ENCODE measurements around the gene AMT.

AMT gene, protein sequence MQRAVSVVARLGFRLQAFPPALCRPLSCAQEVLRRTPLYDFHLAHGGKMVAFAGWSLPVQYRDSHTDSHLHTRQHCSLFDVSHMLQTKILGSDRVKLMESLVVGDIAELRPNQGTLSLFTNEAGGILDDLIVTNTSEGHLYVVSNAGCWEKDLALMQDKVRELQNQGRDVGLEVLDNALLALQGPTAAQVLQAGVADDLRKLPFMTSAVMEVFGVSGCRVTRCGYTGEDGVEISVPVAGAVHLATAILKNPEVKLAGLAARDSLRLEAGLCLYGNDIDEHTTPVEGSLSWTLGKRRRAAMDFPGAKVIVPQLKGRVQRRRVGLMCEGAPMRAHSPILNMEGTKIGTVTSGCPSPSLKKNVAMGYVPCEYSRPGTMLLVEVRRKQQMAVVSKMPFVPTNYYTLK

DNA sequence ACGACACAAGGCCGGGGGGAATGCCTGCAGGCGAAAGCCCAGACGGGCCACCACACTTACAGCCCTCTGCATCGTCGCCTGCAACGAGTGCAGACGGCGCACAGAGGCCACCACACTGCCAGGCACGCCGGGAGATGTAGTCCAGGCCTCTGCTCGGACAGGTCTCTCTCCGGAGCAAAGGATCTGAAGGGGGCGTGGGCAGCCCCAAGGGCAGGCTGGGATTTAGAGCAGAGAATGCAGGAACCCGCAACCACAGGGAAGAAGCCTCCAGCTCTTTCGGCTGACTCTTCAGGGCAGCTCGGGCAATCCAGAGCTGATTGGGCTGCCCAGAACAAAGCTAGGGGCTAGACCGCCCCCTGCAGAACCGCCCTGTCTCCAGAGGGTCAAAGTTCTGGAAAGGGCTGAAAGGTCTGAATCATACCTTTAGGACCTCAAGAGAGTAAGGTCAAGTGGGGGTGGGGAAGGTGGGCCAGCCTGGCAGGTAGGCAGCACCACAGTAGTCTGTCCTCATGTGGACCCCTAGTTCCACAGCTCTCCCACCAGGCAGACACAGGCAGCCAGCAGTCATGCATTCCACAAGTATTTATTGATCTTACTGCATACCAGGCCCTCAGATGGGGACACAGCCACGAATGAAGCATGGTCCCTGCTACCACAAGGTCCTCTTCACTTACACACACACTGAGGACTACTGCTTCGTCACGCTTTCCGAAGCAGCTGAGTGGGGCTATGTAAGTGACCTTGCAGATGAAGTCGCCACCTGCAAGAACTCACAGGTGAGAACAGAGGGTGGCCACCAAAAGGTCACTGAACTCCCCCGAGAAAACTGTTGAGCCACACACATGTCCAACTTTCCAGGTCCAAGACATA, at the start of gene AMT:
Gene AMT, minus strand, starts transcription at position 95 of the 870 bp plus-strand sequence. Its CDS starts 23 bp downstream, at position 72.
- H3K4me3 ChIP-seq (ENCODE audit: low read length), result no peak within 1 kb of the TSS
- TF ChIP-seq ZNF274 (IDR thresholded peaks at IDR 0.05; ENCODE audit: low read depth, low read length), result no peak

DNA sequence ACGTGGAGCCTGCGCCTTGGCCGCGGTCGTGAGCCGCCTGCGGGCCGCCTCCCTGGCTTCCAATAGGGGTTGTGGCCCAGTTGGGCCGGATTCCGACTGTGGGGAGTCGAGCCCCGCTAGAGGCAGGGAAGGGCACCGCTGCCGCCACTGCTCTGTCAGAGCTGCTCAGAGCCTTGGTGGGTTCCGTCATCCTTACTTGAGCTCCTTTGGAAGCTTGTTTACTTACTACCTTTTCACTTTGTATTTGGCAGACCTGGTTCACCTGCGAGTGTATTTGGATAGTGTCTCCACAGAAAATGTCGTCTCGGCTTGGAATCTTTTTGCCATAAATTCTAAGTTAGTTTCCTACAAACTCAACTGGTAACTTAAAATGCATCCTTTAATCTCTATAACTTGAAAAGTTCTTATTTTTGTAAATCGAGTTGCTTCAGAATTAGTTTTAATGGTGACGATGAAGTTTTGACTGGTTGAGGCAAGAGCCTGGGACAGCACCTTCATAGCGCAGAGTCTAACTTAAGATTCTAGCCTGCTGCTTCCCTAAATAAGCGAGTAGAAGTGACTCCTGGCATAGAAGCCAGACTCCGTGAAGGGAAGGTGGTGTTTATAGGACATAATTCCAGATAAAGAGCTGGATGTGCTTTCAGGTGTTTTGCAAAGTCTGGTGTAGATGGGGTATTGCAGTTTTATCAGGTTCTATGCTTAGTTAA, 48.6 kb upstream of the AMT start:
- no peak for TF ChIP-seq ZNF274 (IDR thresholded peaks at IDR 0.05; ENCODE audit: low read depth, low read length)
- peak overlapping the region; percentile 93 for H3K4me3 ChIP-seq (ENCODE audit: low read length)

DNA sequence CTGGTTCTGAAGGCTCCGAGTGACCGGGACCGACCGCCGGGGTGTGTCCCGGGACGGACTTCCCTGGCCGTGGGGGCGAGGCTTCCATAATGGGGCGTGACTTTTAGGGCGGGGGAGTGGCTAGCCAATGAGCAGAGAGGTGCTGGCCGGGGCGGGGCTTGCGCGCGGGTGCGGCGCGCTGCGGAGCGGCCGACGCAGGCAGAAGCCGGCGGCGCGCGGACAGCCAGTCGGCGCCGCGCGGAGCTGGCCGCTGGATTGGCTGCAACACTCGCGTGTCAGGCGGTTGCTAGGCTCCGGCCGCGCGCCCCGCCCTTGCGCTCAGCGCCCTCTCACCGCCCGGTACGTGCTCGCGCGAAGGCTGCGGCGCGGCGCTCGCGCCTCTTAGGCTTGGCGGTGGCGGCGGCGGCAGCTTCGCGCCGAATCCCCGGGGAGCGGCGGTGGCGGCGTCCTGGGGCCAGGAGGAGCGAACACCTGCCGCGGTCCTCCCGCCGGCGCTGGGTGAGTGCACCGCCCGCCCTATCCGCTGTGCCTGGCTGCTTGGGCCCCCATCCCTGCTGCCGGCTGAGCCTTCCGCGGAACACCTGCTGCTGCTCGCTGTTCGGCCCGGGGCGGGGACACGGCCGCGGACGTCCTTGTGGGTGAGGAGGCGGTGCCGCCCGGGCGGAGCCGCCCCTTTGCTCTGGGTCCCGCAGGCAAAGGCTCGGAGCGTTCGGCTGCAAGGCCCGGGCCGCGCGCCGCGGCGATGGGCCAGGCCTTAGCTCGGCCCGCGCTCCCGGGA, 47.9 kb upstream of the AMT start, which contains the start of gene DAG1:
Gene DAG1, plus strand, starts transcription at position 332 of the 778 bp plus-strand sequence. CDS start 40,268 bp downstream, outside the sequence.
- TF ChIP-seq ZNF274 (IDR thresholded peaks at IDR 0.05; ENCODE audit: low read depth, low read length), result no peak
- peak within 1 kb of the TSS; percentile 93 for H3K4me3 ChIP-seq (ENCODE audit: low read length)

DNA sequence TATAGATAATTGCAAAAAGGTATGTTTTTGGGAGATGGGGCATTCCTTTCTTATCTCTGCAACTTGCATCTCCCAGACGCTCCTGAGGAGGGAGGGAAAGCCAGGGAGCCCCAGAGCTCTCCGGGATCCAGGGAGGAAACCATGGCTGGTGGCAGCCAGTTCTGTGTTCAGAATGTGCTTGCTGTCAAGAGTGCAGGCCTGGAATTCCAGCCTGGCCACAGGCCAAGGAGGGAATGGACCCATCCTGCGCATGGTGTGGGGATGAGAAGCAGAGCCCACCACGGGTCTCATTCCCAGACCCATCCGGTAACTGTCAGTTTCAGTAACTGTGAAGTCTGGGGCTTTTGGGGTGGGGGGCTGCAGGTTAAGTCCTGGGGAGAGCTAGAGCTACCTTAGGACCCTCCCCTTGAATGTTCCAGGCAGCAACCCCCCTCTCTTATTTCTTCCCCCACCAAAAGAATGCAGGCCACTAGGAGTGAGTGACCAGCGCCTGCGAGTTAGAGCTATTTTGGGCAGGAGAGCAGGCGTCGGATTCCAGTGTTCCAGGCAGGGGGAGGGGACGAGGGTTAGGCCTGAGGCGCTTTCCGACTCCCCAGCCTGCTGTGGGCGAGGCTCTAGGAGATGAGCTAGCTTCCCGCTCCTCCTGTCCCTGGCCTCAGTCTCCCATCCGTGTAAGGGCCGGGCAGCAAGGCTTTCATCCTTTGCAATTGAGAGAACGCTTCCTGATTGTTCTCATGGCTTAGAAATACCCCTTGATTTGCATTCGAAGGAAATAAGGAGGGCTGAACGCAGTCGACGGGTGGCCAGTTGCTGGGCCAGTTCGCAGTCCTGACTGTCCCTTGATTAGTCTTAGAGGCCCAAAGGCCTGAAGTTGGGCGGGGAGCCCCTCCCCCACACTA, 47.0 kb upstream of the AMT start:
- H3K4me3 ChIP-seq (ENCODE audit: low read length), result peak overlapping the region; percentile 63; the same call in 1 of the 2 replicates
- no peak for TF ChIP-seq ZNF274 (IDR thresholded peaks at IDR 0.05; ENCODE audit: low read depth, low read length)

GRCh38 chr3:49466085-49466484, 43.8 kb upstream of the AMT start:
- TF ChIP-seq ZNF274 (IDR thresholded peaks at IDR 0.05; ENCODE audit: low read depth, low read length), result no peak
- no peak overlapping the region for H3K4me3 ChIP-seq (ENCODE audit: low read length)

DNA sequence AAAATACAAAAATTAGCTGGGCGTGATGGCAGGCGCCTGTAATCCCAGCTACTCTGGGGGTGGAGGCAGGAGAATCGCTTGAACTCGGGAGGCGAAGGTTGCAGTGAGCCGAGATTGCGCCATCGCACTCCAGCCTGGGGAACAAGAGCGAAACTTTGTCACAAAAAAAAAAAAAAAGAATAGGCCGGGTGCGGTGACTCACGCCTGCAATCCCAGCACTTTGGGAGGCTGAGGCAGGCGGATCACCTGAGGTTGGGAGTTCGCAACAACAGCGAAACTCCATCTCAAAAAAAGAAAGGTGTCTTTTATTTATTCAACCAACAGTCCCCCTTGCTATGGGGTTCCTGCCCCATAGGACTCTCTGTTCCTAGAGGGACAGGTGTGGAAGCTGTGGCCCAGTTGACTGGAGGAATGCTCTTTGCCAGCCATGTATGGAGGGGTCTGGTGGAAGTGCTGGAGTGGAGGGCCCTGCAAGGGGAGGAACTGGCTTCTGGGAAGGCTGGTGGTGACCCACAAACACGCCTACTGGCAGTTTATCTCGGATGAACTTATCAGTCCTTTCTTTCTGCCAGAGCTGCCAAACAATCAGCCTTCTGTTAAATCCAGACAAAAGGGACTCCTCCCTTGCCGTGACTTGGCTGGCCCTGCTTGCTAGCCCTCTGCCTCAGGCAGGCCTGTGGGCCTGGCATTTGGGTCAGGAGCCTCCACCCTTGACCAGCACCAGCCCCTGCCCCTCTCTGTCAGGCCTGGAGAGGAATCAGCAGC, 43.2 kb upstream of the AMT start:
- TF ChIP-seq ZNF274 (IDR thresholded peaks at IDR 0.05; ENCODE audit: low read depth, low read length), result no peak
- no peak overlapping the region for H3K4me3 ChIP-seq (ENCODE audit: low read length)

DNA sequence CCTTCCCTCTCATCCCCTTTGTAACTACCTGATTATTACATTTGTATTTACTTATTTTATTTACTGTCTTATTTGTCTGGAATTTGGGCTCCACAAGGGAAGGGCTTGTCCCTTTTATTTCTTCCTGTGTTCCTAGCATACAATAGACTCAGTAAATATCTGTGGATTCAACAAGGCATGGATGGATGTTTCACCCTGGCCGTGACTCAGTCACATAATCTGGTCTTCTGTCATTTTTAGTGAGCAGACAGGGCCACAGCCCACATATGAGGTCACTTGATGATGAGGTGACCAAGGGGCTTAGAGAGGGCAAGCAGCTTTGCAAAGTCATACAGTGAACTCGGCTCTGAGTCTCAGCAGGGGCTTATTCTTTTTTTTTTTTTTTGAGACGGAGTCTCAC, 39.9 kb upstream of the AMT start:
- H3K4me3 ChIP-seq (ENCODE audit: low read length), result no peak overlapping the region

GRCh38 chr3:49461443-49462171, 39.3 kb upstream of the AMT start:
- no peak overlapping the region for H3K4me3 ChIP-seq (ENCODE audit: low read length)

More for the DNA sequence above, 39.9 kb upstream of the AMT start:
- TF ChIP-seq ZNF274 (IDR thresholded peaks at IDR 0.05; ENCODE audit: low read depth, low read length), result no peak

DNA sequence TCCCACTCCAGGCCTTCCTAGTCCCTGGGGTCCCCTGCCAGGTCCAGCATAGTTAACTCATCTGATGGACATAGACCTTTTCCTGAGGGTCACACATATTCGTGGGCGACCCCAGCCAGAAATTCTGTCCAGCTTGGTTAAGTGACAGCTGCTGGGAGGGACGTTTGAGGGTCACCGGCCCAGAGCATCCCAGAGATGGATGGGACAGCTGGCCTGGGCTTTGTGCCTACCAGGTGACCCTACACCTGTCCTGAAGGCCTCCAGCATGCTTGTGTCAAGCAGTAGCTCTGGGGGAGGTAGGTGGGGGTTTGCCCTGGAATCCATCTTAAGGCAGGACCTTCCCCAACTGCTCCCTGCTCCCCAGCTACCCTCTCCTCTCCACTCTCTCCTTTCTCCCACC, 38.7 kb upstream of the AMT start:
- TF ChIP-seq ZNF274 (IDR thresholded peaks at IDR 0.05; ENCODE audit: low read depth, low read length), result no peak
- no peak overlapping the region for H3K4me3 ChIP-seq (ENCODE audit: low read length)

More at GRCh38 chr3:49461443-49462171, 39.3 kb upstream of the AMT start:
- no peak for TF ChIP-seq ZNF274 (IDR thresholded peaks at IDR 0.05; ENCODE audit: low read depth, low read length)

- TF ChIP-seq ZNF274 (IDR thresholded peaks at IDR 0.05; ENCODE audit: low read depth, low read length), result no peak
- no peak overlapping the region for H3K4me3 ChIP-seq (ENCODE audit: low read length)
These were observed 38.1 kb upstream of the AMT start for GRCh38 chr3:49460188-49460890.
